Measurements from ENCODE around the gene MT1E. TPM values are rescaled to one million over a fixed set of nuclear protein-coding genes. Genes with fewer than 3 reads are reported as not detected.

Gene MT1E
- total RNA-seq, 1 experiment from 2014 or later, result 383 TPM

GRCh38 chr16:56594292-56594619 lies 31.3 kb upstream of the MT1E start:
- no TSS peak for BruUV-seq (replicated peaks)
- H3K36me3 ChIP-seq (ENCODE audit: control insufficient read depth in 1 of 2, insufficient read depth in 2 of 2, low read length in 2 of 2), result no peaks in the 10 kb centered on the region
- no peaks in the 10 kb centered on the region for H3K9me3 ChIP-seq (ENCODE audit: control insufficient read depth in 1 of 2, insufficient read depth in 1 of 2, low read depth in 1 of 2, low read length in 2 of 2)
- no peaks in the 10 kb centered on the region for H3K9me2 ChIP-seq (ENCODE audit: insufficient read depth)
- no peak overlapping the region for H3K4me3 ChIP-seq (replicated peaks in 1 of 2; ENCODE audit: low read depth in 1 of 2, low read length in 2 of 2)
- ChIA-PET POLR2A (no interaction called here), RAD21 (ENCODE audit: low non-redundant PET in 1 of 2, low total read pairs in 2 of 2, uncharacterized antibody in 2 of 2, unreplicated experiment in 2 of 2) (no interaction called here), CTCF (no interaction called here)
- H3K79me2 ChIP-seq (ENCODE audit: insufficient read depth, low read length), result no peaks in the 10 kb centered on the region
- TF ChIP-seq ZNF274 (IDR thresholded peaks at IDR 0.05; ENCODE audit: low read depth, low read length) (no peak), SIN3A (IDR thresholded peaks at IDR 0.05; ENCODE audit: low read depth) (no peak), MAX (IDR thresholded peaks at IDR 0.05) (no peak), TCF7L2 (IDR thresholded peaks at IDR 0.05; ENCODE audit: borderline replicate concordance, extremely low read depth, insufficient read depth, insufficient read length) (no peak), ZFX (IDR thresholded peaks at IDR 0.05) (no peak), CEBPB (IDR thresholded peaks at IDR 0.05; ENCODE audit: low read depth) (no peak), JUND (IDR thresholded peaks at IDR 0.05) (no peak), POLR2AphosphoS5 (IDR thresholded peaks at IDR 0.05; ENCODE audit: low read depth, low read length) (no peak), CTCF (IDR thresholded peaks at IDR 0.05 in 2 of 3, conservative IDR thresholded peaks at IDR 0.05 in 1 of 3; ENCODE audit: borderline replicate concordance in 1 of 3, insufficient read depth in 1 of 3, low read depth in 2 of 3, low read length in 2 of 3) (no peak), EZH2 (IDR thresholded peaks at IDR 0.05) (no peak)
- TF ChIP-seq, protein P1, sequence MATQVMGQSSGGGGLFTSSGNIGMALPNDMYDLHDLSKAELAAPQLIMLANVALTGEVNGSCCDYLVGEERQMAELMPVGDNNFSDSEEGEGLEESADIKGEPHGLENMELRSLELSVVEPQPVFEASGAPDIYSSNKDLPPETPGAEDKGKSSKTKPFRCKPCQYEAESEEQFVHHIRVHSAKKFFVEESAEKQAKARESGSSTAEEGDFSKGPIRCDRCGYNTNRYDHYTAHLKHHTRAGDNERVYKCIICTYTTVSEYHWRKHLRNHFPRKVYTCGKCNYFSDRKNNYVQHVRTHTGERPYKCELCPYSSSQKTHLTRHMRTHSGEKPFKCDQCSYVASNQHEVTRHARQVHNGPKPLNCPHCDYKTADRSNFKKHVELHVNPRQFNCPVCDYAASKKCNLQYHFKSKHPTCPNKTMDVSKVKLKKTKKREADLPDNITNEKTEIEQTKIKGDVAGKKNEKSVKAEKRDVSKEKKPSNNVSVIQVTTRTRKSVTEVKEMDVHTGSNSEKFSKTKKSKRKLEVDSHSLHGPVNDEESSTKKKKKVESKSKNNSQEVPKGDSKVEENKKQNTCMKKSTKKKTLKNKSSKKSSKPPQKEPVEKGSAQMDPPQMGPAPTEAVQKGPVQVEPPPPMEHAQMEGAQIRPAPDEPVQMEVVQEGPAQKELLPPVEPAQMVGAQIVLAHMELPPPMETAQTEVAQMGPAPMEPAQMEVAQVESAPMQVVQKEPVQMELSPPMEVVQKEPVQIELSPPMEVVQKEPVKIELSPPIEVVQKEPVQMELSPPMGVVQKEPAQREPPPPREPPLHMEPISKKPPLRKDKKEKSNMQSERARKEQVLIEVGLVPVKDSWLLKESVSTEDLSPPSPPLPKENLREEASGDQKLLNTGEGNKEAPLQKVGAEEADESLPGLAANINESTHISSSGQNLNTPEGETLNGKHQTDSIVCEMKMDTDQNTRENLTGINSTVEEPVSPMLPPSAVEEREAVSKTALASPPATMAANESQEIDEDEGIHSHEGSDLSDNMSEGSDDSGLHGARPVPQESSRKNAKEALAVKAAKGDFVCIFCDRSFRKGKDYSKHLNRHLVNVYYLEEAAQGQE (IDR thresholded peaks at IDR 0.05; ENCODE audit: low read depth), result no peak
- H3K27ac ChIP-seq (ENCODE audit: low read depth, low read length), result no peak overlapping the region
- no peaks in the 10 kb centered on the region for H4K20me1 ChIP-seq (ENCODE audit: insufficient read depth)
- H3K4me1 ChIP-seq (ENCODE audit: control insufficient read depth in 1 of 2, insufficient read depth in 2 of 2, low read length in 2 of 2), result 0 out of 4 replicates have a peak, but pooled peaks cover 0 to 3% of the 10 kb centered on the region in 2 experiments
- no peak overlapping the region for H3K4me2 ChIP-seq (ENCODE audit: low read length)
- no peaks in the 10 kb centered on the region for H3K27me3 ChIP-seq (ENCODE audit: insufficient read depth, low read length)
- ATAC-seq (no peak), DNase-seq (ENCODE audit: low read depth, low spot score) (no peak)
- intact Hi-C loops (cut with micrococcal nuclease), result no loop called here
- no peak overlapping the region for H2AFZ ChIP-seq (ENCODE audit: low read depth, low read length, poor library complexity, severe bottlenecking)
- H3K9ac ChIP-seq (ENCODE audit: low read length), result no peak overlapping the region
